Smooth muscle cell (in vitro differentiated cells): ENCODE results near the gene P2RY2. TPM values are rescaled to one million over a fixed set of nuclear protein-coding genes. Genes with fewer than 3 reads are reported as not detected.

Experiments used
- DNase-seq: peaks from one replicate; lab custom pipeline; 2025; ENCODE audit not compliant: unreplicated experiment; lab: John Stamatoyannopoulos, UW
- H2AFZ ChIP-seq: fragments of 200-600 bp; sonication (generic); 2 replicates; pipeline ENCODE4 v1.6.0; 2016; ENCODE audit warnings: antibody characterized with exemption, low read depth, mild to moderate bottlenecking
- H3F3A ChIP-seq: fragments of 200-600 bp; sonication (generic); 2 replicates; pipeline ENCODE4 v1.6.0; 2017; ENCODE audit warnings: antibody characterized with exemption, low read depth
- H3K27ac ChIP-seq: fragments of 200-600 bp; sonication (generic); 2 replicates; pipeline ENCODE4 v1.5.1; 2016; ENCODE audit warnings: low read depth, mild to moderate bottlenecking
- H3K27me3 ChIP-seq: fragments of 200-600 bp; sonication (generic); 2 replicates; pipeline ENCODE4 v1.6.1; 2016; ENCODE audit warnings: low read depth, mild to moderate bottlenecking
- H3K36me3 ChIP-seq: fragments of 200-600 bp; sonication (generic); 2 replicates; pipeline ENCODE4 v1.5.1; 2016; ENCODE audit warnings: low read depth
- H3K4me1 ChIP-seq: fragments of 200-600 bp; sonication (generic); 2 replicates; pipeline ENCODE4 v1.5.1; 2016; ENCODE audit warnings: low read depth
- H3K4me2 ChIP-seq: fragments of 200-600 bp; sonication (generic); 2 replicates; pipeline ENCODE4 v1.6.0; 2016; ENCODE audit warnings: mild to moderate bottlenecking
- H3K4me3 ChIP-seq: fragments of 200-600 bp; sonication (generic); 2 replicates; pipeline ENCODE4 v1.5.1; 2016; ENCODE audit warnings: mild to moderate bottlenecking
- H3K79me2 ChIP-seq: fragments of 200-600 bp; sonication (generic); 2 replicates; pipeline ENCODE4 v1.6.0; 2016; ENCODE audit warnings: low read depth, mild to moderate bottlenecking
- H3K9ac ChIP-seq: fragments of 200-600 bp; sonication (generic); 2 replicates; pipeline ENCODE4 v1.6.0; 2016; ENCODE audit warnings: low read depth
- H3K9me3 ChIP-seq: fragments of 200-600 bp; sonication (generic); replicated peaks from 2 replicates; pipeline ENCODE4 v1.5.1; 2016; ENCODE audit warnings: low read depth
- H4K20me1 ChIP-seq: fragments of 200-600 bp; sonication (generic); 2 replicates; pipeline ENCODE4 v1.6.0; 2016; ENCODE audit warnings: low read depth
- CTCF ChIP-seq: fragments of 200-600 bp; sonication (generic); IDR thresholded peaks from 2 replicates; pipeline ENCODE4 v1.5.1; 2017; ENCODE audit warnings: borderline replicate concordance, mild to moderate bottlenecking, antibody characterized with exemption; ENCODE audit not compliant: insufficient read depth, poor library complexity, severe bottlenecking
- WGBS: methylation state at CpG from one replicate; pipeline ENCODE4 v1.1.7; 2016; ENCODE audit warnings: low lambda C conversion rate; 5-methylcytosine and 5-hydroxymethylcytosine counted together
- polyA plus RNA-seq: library from polyadenylated mRNA; unstranded; fragments of >200 nt; fragmentation: Nextera tagmentation; extraction: Ambion mirVana; gene quantifications from 2 replicates; pipeline ENCODE4 v1.2.1, GENCODE V29; 2016
- total RNA-seq: library from RNA; depleted of rRNA; stranded (reverse); fragments of >200 nt; gene quantifications from 2 replicates; pipeline ENCODE4 v1.2.3, GENCODE V29; 2014

The P2RY2 gene
- total and polyA plus RNA-seq, 2 experiments from 2014 or later = 5.8 TPM; not detected in 1

- no peak overlapping the region for H3K4me3 ChIP-seq
- H3K36me3 ChIP-seq = no peaks in the 10 kb centered on the region
- no peaks in the 10 kb centered on the region for H3K27me3 ChIP-seq
- no peak for DNase-seq
- TF ChIP-seq CTCF = no peak
- H3K9me3 ChIP-seq = no peaks in the 10 kb centered on the region
- H3F3A ChIP-seq = no peaks in the 10 kb centered on the region
- H3K9ac ChIP-seq = no peak overlapping the region
- no peak overlapping the region for H2AFZ ChIP-seq
- H3K4me2 ChIP-seq = no peak overlapping the region
- no peaks in the 10 kb centered on the region for H3K79me2 ChIP-seq
- no peaks in the 10 kb centered on the region for H4K20me1 ChIP-seq
- H3K4me1 ChIP-seq = no peaks in the 10 kb centered on the region
- H3K27ac ChIP-seq = no peak overlapping the region
- 79% methylated on average over 3 of the region's 3 CpGs for WGBS
These were observed 40.7 kb upstream of the P2RY2 start for GRCh38 chr11:73177380-73177777.

- H3K27me3 ChIP-seq = no peaks in the 10 kb centered on the region
- no peak overlapping the region for H3K4me3 ChIP-seq
- no peaks in the 10 kb centered on the region for H3F3A ChIP-seq
- no peaks in the 10 kb centered on the region for H3K36me3 ChIP-seq
- no peak overlapping the region for H2AFZ ChIP-seq
- peak; percentile 21 for DNase-seq
- H3K9me3 ChIP-seq = no peaks in the 10 kb centered on the region
- H3K4me2 ChIP-seq = no peak overlapping the region
- peak; percentile 70 for TF ChIP-seq CTCF
- no peaks in the 10 kb centered on the region for H4K20me1 ChIP-seq
- no peaks in the 10 kb centered on the region for H3K4me1 ChIP-seq
- 59% methylated on average over 15 of the region's 15 CpGs for WGBS
- H3K27ac ChIP-seq = no peak overlapping the region
- H3K79me2 ChIP-seq = no peaks in the 10 kb centered on the region
- no peak overlapping the region for H3K9ac ChIP-seq
These were observed 40.1 kb upstream of the P2RY2 start for GRCh38 chr11:73177778-73178539.

GRCh38 chr11:73178681-73179080, 39.4 kb upstream of the P2RY2 start:
- Histone ChIP-seq H3K27ac (no peak overlapping the region), H3K79me2 (no peaks in the 10 kb centered on the region), H3K9ac (no peak overlapping the region), H3K27me3 (no peaks in the 10 kb centered on the region), H3K4me3 (no peak overlapping the region), H3F3A (no peaks in the 10 kb centered on the region), H3K4me1 (no peaks in the 10 kb centered on the region), H4K20me1 (no peaks in the 10 kb centered on the region), H3K4me2 (no peak overlapping the region), H2AFZ (no peak overlapping the region), H3K9me3 (no peaks in the 10 kb centered on the region), H3K36me3 (no peaks in the 10 kb centered on the region)
- DNase-seq = no peak
- WGBS = 87% methylated on average over 4 of the region's 4 CpGs
- TF ChIP-seq CTCF = no peak

GRCh38 chr11:73182824-73183321, 35.2 kb upstream of the P2RY2 start:
- no peaks in the 10 kb centered on the region for H3K36me3 ChIP-seq
- H3K4me3 ChIP-seq = no peak overlapping the region
- no peak overlapping the region for H3K27ac ChIP-seq
- no peak for DNase-seq
- H3K4me1 ChIP-seq = no peaks in the 10 kb centered on the region
- no peaks in the 10 kb centered on the region for H3F3A ChIP-seq
- H3K27me3 ChIP-seq = no peaks in the 10 kb centered on the region
- 43% methylated on average over 3 of the region's 3 CpGs for WGBS
- TF ChIP-seq CTCF = no peak
- H3K4me2 ChIP-seq = no peak overlapping the region
- no peak overlapping the region for H2AFZ ChIP-seq
- no peaks in the 10 kb centered on the region for H4K20me1 ChIP-seq
- no peak overlapping the region for H3K9ac ChIP-seq
- no peaks in the 10 kb centered on the region for H3K79me2 ChIP-seq
- no peaks in the 10 kb centered on the region for H3K9me3 ChIP-seq
